Ishikawa (cell line): Measurements from ENCODE around the gene TSHZ3.

ENCODE experiments used
- CEBPB ChIP-seq: IDR thresholded peaks from 2 replicates; pipeline ENCODE4 v1.6.1; 2012
- CREB1 ChIP-seq: IDR thresholded peaks from 2 replicates; pipeline ENCODE4 v1.6.1; 2012; ENCODE audit warnings: low read depth
- EGR1 ChIP-seq: IDR thresholded peaks from 2 replicates; pipeline ENCODE4 v1.6.1; 2012
- EP300 ChIP-seq: IDR thresholded peaks from 2 replicates; pipeline ENCODE4 v1.6.1; 2012; ENCODE audit warnings: borderline replicate concordance
- FOXM1 ChIP-seq: IDR thresholded peaks from 2 replicates; pipeline ENCODE4 v1.6.1; 2012; ENCODE audit warnings: low read depth, borderline replicate concordance
- MAX ChIP-seq: IDR thresholded peaks from 2 replicates; pipeline ENCODE4 v1.6.1; 2012
- RAD21 ChIP-seq: IDR thresholded peaks from 2 replicates; pipeline ENCODE4 v1.6.1; 2012; ENCODE audit warnings: low read depth
- REST ChIP-seq: IDR thresholded peaks from 2 replicates; pipeline ENCODE4 v1.6.1; 2012; ENCODE audit warnings: low read depth, mild to moderate bottlenecking
- TAF1 ChIP-seq: IDR thresholded peaks from 2 replicates; pipeline ENCODE4 v1.6.1; 2012; ENCODE audit warnings: low read depth, mild to moderate bottlenecking
- TCF12 ChIP-seq: IDR thresholded peaks from 2 replicates; pipeline ENCODE4 v1.6.1; 2012; ENCODE audit warnings: low read depth
- TEAD4 ChIP-seq: IDR thresholded peaks from 2 replicates; pipeline ENCODE4 v1.6.1; 2012
- YY1 ChIP-seq: IDR thresholded peaks from 2 replicates; pipeline ENCODE4 v1.6.1; 2012; ENCODE audit warnings: low read depth

- TF ChIP-seq EGR1 (no peak), CEBPB (no peak), EP300 (no peak), REST (no peak), RAD21 (no peak), TAF1 (no peak), MAX (no peak), YY1 (no peak), TCF12 (no peak), CREB1 (no peak), FOXM1 (no peak), TEAD4 (no peak)
Measured at GRCh38 chr19:31317093-31317492, 32.1 kb downstream of the TSHZ3 start.
